ENCODE data around the gene CIB4.
"Not testable (repeated sequence)": the region's sequence is repeated elsewhere in the genome, so short reads cannot be mapped to it uniquely, and the experiment has no call there.

CIB4 gene

DNA sequence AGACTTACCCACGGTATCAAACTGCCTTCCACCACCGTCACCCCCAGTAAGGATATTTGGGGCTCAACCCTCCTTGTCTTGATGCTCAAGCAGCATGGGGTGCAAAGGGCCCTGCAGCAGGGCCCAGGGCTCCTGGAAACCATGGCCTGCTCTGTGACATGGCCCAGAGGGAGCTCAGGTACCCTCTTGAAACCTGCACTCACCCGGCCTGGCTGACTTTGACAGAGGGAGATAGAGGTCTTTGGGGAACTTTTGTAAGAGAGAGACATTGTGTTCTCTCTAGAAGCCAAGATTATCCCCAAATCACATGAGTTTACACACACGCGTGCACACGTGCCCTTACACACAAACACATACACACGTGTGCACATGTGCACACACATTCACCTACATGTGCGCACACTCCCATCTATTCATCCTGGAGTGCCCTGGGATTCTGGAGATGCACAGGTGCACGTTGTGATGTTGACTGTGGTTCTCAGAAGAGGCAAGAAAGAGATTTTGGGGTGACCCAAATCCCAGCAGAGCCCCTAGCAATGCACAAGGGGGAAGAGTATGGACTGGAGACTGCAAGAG lies 31.7 kb upstream of the CIB4 start:
- no peak overlapping the region for H3K4me3 ChIP-seq (ENCODE audit: low read length)
- no peak for TF ChIP-seq ZNF274 (IDR thresholded peaks at IDR 0.05; ENCODE audit: low read depth, low read length)

DNA sequence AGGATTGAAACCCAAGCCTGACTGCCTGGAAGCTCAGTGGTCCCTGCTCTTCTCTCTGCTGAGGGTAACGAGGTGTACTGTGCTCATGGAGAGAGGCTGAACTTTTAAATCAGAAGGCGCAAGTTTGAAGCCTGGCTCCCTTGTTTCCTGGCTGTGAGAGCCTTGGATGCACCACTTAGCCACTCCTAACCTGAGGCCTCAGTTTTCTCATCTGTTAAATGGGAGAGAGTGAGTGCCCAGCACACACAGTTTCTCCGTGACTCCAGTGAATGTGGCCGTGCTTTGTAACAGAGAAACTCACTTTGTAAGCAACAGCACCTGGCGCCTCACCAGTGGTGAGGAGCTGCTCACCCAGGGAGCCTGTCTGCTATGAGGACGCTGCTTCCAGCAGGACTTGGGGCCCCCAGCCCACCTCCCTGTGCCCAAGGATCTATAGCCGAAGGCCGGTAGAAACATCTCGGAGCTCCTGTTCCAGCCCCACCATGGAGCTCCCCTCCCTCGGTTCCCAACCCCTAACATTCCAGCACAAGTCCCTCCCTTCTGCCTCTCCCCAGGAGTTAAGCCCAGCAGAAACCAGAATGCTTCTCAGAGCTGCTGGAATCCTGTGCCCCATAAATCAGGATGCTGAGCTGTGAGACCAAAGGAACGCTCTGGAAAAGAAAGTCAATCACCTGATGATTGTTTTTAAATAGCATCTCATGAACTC lies 31.1 kb upstream of the CIB4 start:
- no peak for TF ChIP-seq ZNF274 (IDR thresholded peaks at IDR 0.05; ENCODE audit: low read depth, low read length)
- H3K4me3 ChIP-seq (ENCODE audit: low read length) = no peak overlapping the region

DNA sequence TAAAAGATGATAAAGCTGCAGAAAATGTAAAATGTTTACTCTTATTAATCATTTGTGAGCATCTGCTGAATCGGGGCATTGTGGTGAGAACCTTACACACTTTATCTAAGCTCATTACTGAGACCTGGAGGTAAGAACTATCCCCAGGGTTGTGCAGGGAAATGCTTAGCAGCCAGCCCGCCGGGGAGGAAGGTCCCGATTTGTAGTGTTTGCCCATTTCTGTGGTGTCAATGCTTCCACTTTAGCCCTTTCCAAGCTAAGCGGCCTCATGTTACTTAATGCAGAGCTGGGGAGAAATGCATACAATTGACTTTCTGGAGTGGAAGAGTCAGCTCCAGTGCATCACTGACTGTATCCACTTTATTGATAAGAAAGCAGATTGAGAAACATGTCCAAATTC lies 30.5 kb upstream of the CIB4 start:
- H3K4me3 ChIP-seq (ENCODE audit: low read length) = no peak overlapping the region
- TF ChIP-seq ZNF274 (IDR thresholded peaks at IDR 0.05; ENCODE audit: low read depth, low read length) = no peak

DNA sequence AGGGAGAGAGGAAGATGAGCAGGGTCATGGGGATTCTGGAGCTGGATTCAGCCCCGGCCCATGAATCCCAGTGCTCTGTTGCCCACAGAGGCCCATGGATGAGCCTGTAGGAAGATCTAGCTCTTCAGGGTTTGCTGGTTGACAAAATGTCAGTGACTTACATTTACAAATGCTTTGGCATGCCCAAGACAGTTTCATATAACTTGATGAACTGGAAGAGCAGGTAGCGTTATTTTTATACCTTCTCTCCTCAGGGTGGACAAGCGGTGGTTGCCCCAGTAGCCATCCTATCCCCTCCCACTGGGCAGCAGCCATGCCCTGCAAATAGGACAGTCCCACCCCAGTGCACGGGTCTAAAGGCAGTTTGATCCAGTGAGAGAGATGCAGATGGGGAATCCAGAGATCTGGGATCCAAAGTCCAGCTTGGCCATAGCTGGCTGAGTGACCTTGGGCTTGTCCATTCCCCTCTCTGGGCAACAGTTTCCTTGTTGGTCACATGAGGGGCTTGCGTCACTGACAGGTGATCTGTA lies 29.8 kb upstream of the CIB4 start:
- TF ChIP-seq ZNF274 (IDR thresholded peaks at IDR 0.05; ENCODE audit: low read depth, low read length) = no peak
- H3K4me3 ChIP-seq (ENCODE audit: low read length) = no peak overlapping the region

DNA sequence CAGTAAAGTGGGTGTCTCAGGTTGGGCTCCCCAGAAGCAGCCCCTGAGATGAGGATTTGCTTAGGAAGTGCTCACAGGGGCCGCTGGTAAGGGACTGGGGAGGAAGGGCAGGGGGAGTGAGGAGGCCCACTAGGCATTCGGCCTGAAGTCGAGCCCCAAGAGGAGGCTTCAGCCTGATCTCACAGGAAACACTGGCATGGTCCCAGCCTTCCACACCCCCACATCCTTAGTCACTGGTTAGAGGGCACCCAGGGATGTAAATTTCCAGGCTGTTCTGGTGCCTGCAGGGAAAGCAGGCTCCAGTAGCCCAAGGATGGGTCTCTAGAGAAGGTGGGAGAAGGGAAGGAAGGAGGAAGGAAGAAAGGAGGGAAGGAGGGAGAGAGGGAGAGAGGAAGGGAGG lies 29.0 kb upstream of the CIB4 start:
- H3K4me3 ChIP-seq (ENCODE audit: low read length) = no peak overlapping the region
- no peak for TF ChIP-seq ZNF274 (IDR thresholded peaks at IDR 0.05; ENCODE audit: low read depth, low read length)

DNA sequence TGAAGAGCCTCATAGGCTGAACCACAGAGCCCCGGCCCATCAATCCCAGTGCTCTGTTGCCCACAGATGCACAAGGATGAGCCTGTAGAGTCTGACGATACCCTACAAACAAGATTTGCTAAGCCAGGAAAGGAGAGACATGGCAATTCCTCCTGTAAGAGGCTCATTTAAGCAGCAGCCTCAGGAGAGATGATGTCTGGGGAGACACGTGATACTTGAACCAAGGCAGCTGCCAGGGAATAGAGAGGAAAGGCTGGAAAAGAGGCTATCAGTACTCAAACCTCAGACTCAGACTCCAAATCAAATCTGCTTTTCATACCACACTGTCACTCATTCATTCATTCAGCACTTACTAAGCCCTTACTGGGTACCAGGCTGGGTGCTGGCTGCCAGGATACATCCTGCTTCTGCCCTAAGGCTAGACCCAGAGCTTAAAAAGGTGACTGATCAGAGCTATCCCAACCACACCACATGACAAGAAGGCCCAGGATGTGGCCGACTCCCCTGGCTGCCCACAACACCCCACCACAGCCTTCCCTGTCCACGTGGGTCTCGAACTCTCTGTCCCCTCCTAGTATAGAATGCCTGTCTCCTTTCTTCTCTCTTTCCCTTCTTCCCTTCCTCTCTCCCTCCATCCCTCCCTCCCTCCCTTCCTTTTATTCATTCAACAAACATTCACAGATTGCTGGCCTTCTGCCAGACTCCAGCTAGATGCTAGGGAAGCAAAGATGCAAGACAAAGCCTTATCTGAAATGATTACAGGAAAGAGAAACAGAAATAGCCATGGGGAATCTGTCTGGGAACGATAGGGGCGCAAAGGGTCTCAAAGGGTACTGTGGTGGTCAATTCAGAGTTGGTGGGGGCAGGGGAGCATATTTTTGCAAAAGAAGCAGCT lies 27.9 kb upstream of the CIB4 start:
- TF ChIP-seq ZNF274 (IDR thresholded peaks at IDR 0.05; ENCODE audit: low read depth, low read length) = no peak
- no peak overlapping the region for H3K4me3 ChIP-seq (ENCODE audit: low read length)

DNA sequence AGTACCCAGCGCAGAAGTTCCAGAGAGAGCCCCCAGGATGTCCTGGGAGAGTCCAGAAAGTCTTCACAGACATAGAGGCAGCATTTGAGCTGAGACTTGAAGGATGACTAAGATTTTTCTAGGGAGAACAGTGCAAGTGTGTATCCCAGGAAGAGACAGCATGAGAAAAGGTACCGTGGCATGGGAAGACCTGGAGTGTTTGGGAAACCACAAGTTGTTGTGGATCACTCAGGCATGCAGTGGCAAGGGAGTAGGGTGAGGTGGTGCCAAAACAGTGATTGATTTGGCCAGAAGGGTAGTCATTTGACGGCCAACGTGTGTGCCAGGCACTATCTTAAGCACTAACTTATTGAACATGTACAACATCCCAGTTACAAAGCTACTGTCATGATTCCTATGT lies 26.9 kb upstream of the CIB4 start:
- H3K4me3 ChIP-seq (ENCODE audit: low read length) = no peak overlapping the region
- TF ChIP-seq ZNF274 (IDR thresholded peaks at IDR 0.05; ENCODE audit: low read depth, low read length) = no peak

DNA sequence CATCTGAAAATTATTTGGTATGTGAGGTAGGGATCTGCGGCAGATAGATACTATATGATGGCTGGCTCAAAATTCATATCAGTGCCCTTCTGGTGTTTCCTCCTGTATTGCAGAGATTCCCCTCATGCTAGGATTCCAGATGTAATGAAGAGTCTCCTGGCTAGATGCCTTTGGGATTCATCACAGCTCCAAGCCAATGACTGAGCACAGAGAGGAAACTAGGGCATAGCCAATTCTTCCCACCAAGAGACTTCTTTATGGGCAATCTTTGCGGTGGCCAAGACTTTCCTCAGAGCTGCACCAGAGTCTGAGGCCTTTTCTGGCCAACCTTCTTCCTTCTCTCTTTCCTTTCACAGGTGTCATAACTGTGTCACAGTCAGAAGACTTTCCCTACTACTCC lies 25.5 kb upstream of the CIB4 start:
- no peak for TF ChIP-seq ZNF274 (IDR thresholded peaks at IDR 0.05; ENCODE audit: low read depth, low read length)
- no peak overlapping the region for H3K4me3 ChIP-seq (ENCODE audit: low read length)

DNA sequence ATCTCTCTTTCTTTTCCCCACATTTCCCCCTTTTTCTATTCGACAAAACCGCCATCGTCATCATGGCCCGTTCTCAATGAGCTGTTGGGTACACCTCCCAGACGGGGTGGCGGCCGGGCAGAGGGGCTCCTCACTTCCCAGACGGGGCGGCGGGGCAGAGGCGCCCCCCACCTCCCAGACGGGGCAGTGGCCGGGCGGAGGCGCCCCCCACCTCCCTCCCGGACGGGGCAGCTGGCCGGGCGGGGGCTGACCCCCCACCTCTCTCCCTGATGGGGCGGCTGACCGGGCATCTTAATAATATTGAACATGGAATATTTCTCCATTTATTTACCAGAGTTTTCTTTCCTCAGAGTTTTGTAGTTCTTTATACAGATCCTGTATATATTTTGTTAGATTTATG lies 24.1 kb upstream of the CIB4 start:
- H3K4me3 ChIP-seq (ENCODE audit: low read length) = not testable (repeated sequence)

DNA sequence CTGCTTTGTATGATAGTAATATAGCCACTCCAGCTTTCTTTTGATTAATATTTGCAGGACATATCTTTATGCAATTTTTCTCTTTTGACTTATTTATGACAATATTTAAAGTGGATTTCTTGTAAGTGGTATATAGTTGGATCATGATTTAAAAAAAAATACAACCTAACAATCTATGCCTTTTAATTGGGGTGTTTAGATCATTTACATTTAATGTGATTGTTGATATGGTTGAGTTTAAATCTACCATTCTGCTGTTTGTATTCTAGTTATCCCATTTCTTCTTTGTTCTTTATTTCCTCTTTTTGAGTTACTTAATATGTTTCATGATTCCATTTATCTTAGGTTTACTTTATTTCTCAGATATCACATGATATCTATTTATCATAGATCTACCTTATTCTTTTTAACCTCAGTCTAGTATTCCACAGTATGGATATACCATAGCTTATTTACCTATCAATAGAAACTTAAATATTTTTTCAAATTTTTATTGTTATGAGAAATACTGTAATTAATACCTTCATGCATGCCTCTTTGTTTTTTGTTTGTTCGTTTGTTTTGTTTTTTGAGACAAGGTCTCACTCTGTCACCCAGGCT lies 19.3 kb upstream of the CIB4 start:
- no peak overlapping the region for H3K4me3 ChIP-seq (ENCODE audit: low read length)
- no peak for TF ChIP-seq ZNF274 (IDR thresholded peaks at IDR 0.05; ENCODE audit: low read depth, low read length)

DNA sequence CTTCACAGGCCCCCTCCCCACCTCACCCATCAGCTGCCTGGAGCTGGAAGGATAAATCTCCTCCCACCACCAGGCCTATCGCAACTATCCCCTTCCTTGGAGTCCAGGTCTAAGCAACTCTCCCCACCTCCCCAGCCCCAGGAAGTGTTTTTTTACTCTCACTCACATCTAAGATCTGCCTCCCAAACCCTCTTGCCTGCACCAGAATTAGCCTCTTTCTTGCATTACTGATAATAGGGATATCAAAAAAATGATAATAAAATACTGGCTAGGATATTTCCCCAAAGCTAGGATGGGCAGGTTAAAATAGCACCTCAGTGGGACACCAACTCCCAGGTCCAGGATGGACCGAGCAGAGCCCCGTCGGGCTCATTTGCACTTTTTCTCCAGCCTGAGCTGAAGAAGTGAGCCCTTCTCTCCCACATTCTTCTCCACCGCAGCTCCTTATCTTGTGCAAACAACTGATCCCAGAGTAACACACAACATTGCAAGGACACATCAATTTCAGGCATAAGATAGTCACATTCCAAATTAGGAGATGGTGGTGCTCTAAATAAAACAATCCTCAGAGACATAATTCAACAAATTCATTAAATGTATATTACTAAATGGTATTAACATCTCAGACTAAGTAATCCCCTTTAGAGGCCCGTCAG lies 17.7 kb upstream of the CIB4 start:
- TF ChIP-seq ZNF274 (IDR thresholded peaks at IDR 0.05; ENCODE audit: low read depth, low read length) = no peak
- no peak overlapping the region for H3K4me3 ChIP-seq (ENCODE audit: low read length)

DNA sequence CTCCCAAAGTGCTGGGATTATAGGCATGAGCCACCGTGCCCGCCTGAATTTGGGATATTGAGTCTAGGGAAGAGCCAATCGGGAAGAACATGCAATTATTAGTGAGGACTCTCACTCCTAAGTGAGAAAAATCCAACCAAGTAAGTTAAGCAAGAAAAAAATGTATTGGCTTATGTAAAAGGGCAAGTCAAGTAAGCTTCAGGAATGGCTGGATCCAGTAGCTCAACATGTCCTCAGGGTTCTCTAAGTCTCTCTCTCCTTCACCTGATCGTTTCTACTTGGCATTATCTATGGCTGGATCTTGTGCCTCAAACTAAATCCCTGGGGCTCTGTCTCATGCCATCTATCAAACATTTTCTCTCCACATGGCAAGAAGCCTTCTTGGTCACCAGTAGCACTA lies 16.1 kb upstream of the CIB4 start:
- no peak for TF ChIP-seq ZNF274 (IDR thresholded peaks at IDR 0.05; ENCODE audit: low read depth, low read length)

DNA sequence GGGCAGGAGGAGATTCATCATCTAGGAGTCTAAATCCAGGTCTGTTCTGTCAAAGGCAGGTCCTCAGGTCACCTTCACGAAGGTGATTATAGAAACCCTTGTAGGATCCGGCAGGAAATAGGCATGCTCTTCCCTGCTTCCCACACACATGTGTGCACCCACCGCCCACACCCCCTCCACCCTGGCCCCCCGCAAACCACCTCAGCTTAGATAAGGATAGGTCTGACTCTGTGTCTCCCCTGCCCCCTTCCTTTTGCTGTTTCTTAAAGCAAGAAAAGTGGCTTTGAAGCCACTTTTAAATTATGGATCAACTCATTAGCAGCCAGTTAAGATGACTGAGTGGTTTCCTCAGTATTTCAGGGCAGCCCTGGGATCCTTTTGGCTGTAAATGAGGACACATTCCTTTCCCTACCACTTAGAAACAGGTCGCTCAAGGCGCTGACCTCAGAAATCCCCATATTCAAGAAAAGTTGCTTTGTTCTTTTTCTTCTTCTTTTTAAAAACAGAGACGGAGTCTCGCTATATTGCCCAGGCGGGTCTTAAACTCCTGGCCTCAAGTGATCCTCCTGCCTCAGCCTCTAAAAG lies 14.5 kb upstream of the CIB4 start:
- no peak overlapping the region for H3K4me3 ChIP-seq (ENCODE audit: low read length)
- TF ChIP-seq ZNF274 (IDR thresholded peaks at IDR 0.05; ENCODE audit: low read depth, low read length) = no peak

More for the DNA sequence above, 16.1 kb upstream of the CIB4 start:
- H3K4me3 ChIP-seq (ENCODE audit: low read length) = no peak overlapping the region

DNA sequence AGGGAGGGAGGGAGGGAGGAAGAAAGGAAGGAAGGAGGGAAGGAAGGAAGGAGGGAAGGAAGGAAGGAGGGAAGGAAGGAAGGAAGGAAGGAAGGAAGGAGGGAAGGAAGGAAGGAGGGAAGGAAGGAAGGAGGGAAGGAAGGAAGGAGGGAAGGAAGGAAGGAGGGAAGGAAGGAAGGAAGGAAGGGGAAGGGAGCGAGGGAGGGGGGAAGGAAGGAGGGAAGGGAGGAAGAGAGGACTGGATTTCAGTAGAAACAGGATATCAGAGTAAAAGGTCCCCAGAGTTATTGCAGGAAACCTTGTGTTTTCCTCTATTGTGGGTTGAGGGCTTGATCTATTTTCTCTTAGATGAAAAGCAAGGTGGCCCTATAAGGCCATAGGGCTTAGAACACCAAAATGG lies 14.0 kb upstream of the CIB4 start:
- H3K4me3 ChIP-seq (ENCODE audit: low read length) = not testable (repeated sequence)

Data from GM08714 (cell line).